ENCODE results near the gene NEMP2.

DNA sequence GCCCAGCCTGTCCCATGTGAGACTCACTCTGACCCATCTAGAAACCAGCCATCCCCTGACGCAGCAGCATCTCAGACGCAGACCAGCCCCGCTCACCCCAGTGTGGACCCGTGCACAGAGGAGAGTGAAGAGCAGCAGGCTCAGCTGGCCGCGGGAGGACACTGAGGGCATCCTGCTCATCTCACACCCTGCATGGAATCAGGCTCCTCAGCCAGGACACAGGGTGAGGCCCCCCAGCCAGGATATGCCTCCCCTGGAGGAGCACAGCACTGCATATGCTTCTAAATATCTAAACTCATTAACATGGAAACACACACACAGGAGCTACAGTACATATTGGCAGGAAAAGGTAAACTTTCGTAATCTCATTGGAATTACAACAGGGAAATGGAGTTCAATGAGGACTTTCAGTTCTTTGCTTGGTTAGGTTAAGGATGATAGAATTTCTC is 34.4 kb downstream of the NEMP2 start:
- TF ChIP-seq, protein P1, sequence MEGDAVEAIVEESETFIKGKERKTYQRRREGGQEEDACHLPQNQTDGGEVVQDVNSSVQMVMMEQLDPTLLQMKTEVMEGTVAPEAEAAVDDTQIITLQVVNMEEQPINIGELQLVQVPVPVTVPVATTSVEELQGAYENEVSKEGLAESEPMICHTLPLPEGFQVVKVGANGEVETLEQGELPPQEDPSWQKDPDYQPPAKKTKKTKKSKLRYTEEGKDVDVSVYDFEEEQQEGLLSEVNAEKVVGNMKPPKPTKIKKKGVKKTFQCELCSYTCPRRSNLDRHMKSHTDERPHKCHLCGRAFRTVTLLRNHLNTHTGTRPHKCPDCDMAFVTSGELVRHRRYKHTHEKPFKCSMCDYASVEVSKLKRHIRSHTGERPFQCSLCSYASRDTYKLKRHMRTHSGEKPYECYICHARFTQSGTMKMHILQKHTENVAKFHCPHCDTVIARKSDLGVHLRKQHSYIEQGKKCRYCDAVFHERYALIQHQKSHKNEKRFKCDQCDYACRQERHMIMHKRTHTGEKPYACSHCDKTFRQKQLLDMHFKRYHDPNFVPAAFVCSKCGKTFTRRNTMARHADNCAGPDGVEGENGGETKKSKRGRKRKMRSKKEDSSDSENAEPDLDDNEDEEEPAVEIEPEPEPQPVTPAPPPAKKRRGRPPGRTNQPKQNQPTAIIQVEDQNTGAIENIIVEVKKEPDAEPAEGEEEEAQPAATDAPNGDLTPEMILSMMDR (IDR thresholded peaks at IDR 0.05; ENCODE audit: low read length) = no peak
- TF ChIP-seq EZH2 (optimal IDR thresholded peaks at IDR 0.05; ENCODE audit: low read depth, low read length) (no peak), EZH2phosphoT487 (IDR thresholded peaks at IDR 0.05; ENCODE audit: low read length) (no peak)
